IMR-90 (cell line): ENCODE data around the gene MCL1. TPM values are rescaled to one million over a fixed set of nuclear protein-coding genes. Genes with fewer than 3 reads are reported as not detected.
A peak's percentile ranks its signal among the peaks of the same experiment; 100 is the strongest.

Experiments used
- ATAC-seq: fragments of 200-7000 bp; cut with Tn5 transposase; 2 replicates; pipeline ENCODE4 v1.9.1; 2020; ENCODE audit warnings: low read depth, mild to moderate bottlenecking, moderate library complexity
- BruUV-seq: library from RNA; stranded (reverse); fragments of 400-500 nt; replicated peaks from 2 replicates; lab custom pipeline; 2021; lab: Mats Ljungman, UMichigan
- CTCF ChIA-PET: fragments of 300-600 bp; formaldehyde crosslinking; extraction: SDS; loops from one replicate; lab custom pipeline; 2021; ENCODE audit warnings: antibody characterized with exemption; lab: Yijun Ruan, JAX
- POLR2A ChIA-PET: fragments of 300-600 bp; sonication (Branson Sonifier 250); formaldehyde crosslinking; loops from one replicate; lab custom pipeline; 2022; ENCODE audit warnings: antibody characterized with exemption; ENCODE audit not compliant: unreplicated experiment; lab: Charles Lee
- DNase-seq: peaks from one replicate; pipeline ENCODE4 v3.0.0; 2013
- H2AFZ ChIP-seq: replicated peaks from 2 replicates; pipeline ENCODE3; 2013; ENCODE audit warnings: low read length, mild to moderate bottlenecking; ENCODE audit not compliant: poor library complexity
- H2AK5ac ChIP-seq: 2 replicates; pipeline ENCODE4 v1.6.1; 2013; ENCODE audit warnings: low read depth, low read length, inconsistent platforms
- H2AK9ac ChIP-seq: replicated peaks from 2 replicates; pipeline ENCODE3; 2013; ENCODE audit warnings: mild to moderate bottlenecking, low read depth, low read length, moderate library complexity; ENCODE audit not compliant: poor library complexity
- H2BK120ac ChIP-seq: 2 replicates; pipeline ENCODE4 v1.6.1; 2013; ENCODE audit warnings: low read depth, low read length, inconsistent platforms
- H2BK15ac ChIP-seq: 3 replicates; pipeline ENCODE4 v1.6.1; 2013; ENCODE audit warnings: low read depth, low read length, inconsistent platforms
- H2BK20ac ChIP-seq: 2 replicates; pipeline ENCODE4 v1.6.1; 2013; ENCODE audit warnings: low read depth, mild to moderate bottlenecking, inconsistent platforms, low read length, moderate library complexity
- H2BK5ac ChIP-seq: 2 replicates; pipeline ENCODE4 v1.6.1; 2013; ENCODE audit warnings: mild to moderate bottlenecking, low read depth, low read length, inconsistent platforms; ENCODE audit not compliant: poor library complexity, severe bottlenecking
- H3K14ac ChIP-seq: replicated peaks from 2 replicates; pipeline ENCODE4 v1.6.1; 2013; ENCODE audit warnings: low read depth, low read length, inconsistent platforms
- H3K18ac ChIP-seq: 2 replicates; pipeline ENCODE4 v1.6.1; 2013; ENCODE audit warnings: low read depth, low read length, control low read depth
- H3K23ac ChIP-seq: 2 replicates; pipeline ENCODE4 v1.6.1; 2013; ENCODE audit warnings: low read depth, low read length, inconsistent platforms
- H3K27ac ChIP-seq: 2 replicates; pipeline ENCODE4 v1.5.1; 2013; ENCODE audit warnings: mild to moderate bottlenecking, control low read depth, low read length; ENCODE audit not compliant: insufficient read depth
- H3K27me3 ChIP-seq: 2 replicates; pipeline ENCODE4 v1.6.1; 2013; ENCODE audit warnings: low read length; ENCODE audit not compliant: control insufficient read depth, insufficient read depth
- H3K36me3 ChIP-seq: 2 replicates; pipeline ENCODE4 v1.6.1; 2013; ENCODE audit warnings: low read length, mixed read lengths; ENCODE audit not compliant: control insufficient read depth, insufficient read depth
- H3K4ac ChIP-seq: 2 replicates; pipeline ENCODE4 v1.6.1; 2013; ENCODE audit warnings: low read depth, low read length, inconsistent platforms
- H3K4me1 ChIP-seq: 2 replicates; pipeline ENCODE4 v1.6.1; 2013; ENCODE audit warnings: low read length, mixed read lengths; ENCODE audit not compliant: control insufficient read depth, insufficient read depth
- H3K4me2 ChIP-seq: 2 replicates; pipeline ENCODE4 v1.6.1; 2013; ENCODE audit warnings: low read depth, mild to moderate bottlenecking, control low read depth, low read length, moderate library complexity
- H3K4me3 ChIP-seq: 2 replicates; pipeline ENCODE4 v1.5.1; 2013; ENCODE audit warnings: low read depth, mild to moderate bottlenecking, control low read depth, low read length, moderate library complexity; ENCODE audit not compliant: insufficient read depth
- H3K56ac ChIP-seq: 2 replicates; pipeline ENCODE4 v1.6.1; 2013; ENCODE audit warnings: low read length, inconsistent platforms; ENCODE audit not compliant: insufficient read depth; ENCODE audit errors: extremely low read depth
- H3K79me1 ChIP-seq, 2 experiments: 2 replicates each; pipeline ENCODE4 v1.6.1; 2013; ENCODE audit warnings: low read length in 2 of 2, inconsistent platforms in 1 of 2, low read depth in 1 of 2
- H3K9ac ChIP-seq: 2 replicates; pipeline ENCODE4 v1.6.1; 2013; ENCODE audit warnings: low read depth, low read length, control low read depth
- H3K9me1 ChIP-seq: 2 replicates; pipeline ENCODE4 v1.6.1; 2013; ENCODE audit warnings: low read length, inconsistent platforms; ENCODE audit not compliant: insufficient read depth
- H3K9me3 ChIP-seq: 2 replicates; pipeline ENCODE4 v1.6.1; 2013; ENCODE audit warnings: low read length; ENCODE audit not compliant: control insufficient read depth, insufficient read depth
- H4K20me1 ChIP-seq: 2 replicates; pipeline ENCODE4 v1.6.1; 2013; ENCODE audit warnings: low read length, inconsistent platforms; ENCODE audit not compliant: insufficient read depth
- H4K5ac ChIP-seq: 2 replicates; pipeline ENCODE4 v1.6.1; 2013; ENCODE audit warnings: mild to moderate bottlenecking, low read depth, low read length, control low read depth
- H4K8ac ChIP-seq, 2 experiments: 2 replicates each; pipeline ENCODE4 v1.6.1; 2013; ENCODE audit warnings: low read depth in 2 of 2, low read length in 2 of 2, control low read depth in 1 of 2, inconsistent platforms in 1 of 2
- H4K91ac ChIP-seq: 2 replicates; pipeline ENCODE4 v1.6.1; 2013; ENCODE audit warnings: low read depth, low read length, inconsistent platforms; ENCODE audit not compliant: insufficient read depth
- CHD1 ChIP-seq: IDR thresholded peaks from 2 replicates; pipeline ENCODE4 v1.6.1; 2012; ENCODE audit warnings: low read depth, low read length, improper control_type of control experiment
- MXI1 ChIP-seq: IDR thresholded peaks from 2 replicates; pipeline ENCODE4 v1.6.1; 2012; ENCODE audit warnings: low read depth, mild to moderate bottlenecking, low read length, moderate library complexity, borderline replicate concordance
- SMC3 ChIP-seq: fragments of 150-350 bp; IDR thresholded peaks from 2 replicates; pipeline ENCODE4 v1.6.1; 2016; ENCODE audit warnings: low read depth, mild to moderate bottlenecking, antibody characterized with exemption, low read length, moderate library complexity
- WGBS, 2 experiments: methylation state at CpG; one replicate each; pipeline versions ENCODE4 v1.1.5 to v1.1.7; 2013; ENCODE audit warnings: missing lambda C conversion rate in 2 of 2; ENCODE audit not compliant: insufficient read length in 1 of 2; ENCODE audit errors: extremely low coverage in 2 of 2; 5-methylcytosine and 5-hydroxymethylcytosine counted together
- dilution Hi-C: fragments of 300-500 bp; cut with HindIII; formaldehyde crosslinking; loops from one replicate; pipeline ENCODE4 v1.14.3; 2018; ENCODE audit warnings: low sequenced_read_pairs; ENCODE audit not compliant: unreplicated experiment
- in situ Hi-C: fragments of 300-500 bp; cut with MboI; formaldehyde crosslinking; loops from 3 replicates; pipeline ENCODE4 v1.14.3; 2019; ENCODE audit warnings: low sequenced_read_pairs, inconsistent platforms, mixed read lengths
- intact Hi-C: fragments of 100-400 bp; cut with micrococcal nuclease; formaldehyde crosslinking; loops from 2 replicates; pipeline ENCODE4 v1.10.0; 2022
- polyA plus RNA-seq, 3 experiments: library from polyadenylated mRNA; depleted of rRNA; stranded (reverse); fragments of >200 nt; gene quantifications; 2 replicates each; pipeline ENCODE4 v1.2.3, GENCODE V29; 2012; ENCODE audit warnings: low replicate concordance in 1 of 3
- total RNA-seq: library from RNA; depleted of rRNA; stranded (reverse); fragments of >200 nt; gene quantifications from 2 replicates; pipeline ENCODE4 v1.2.3, GENCODE V29; 2012
- TF ChIP-seq, protein P1 (sequence below): fragments of 150-350 bp; IDR thresholded peaks from 2 replicates; pipeline ENCODE4 v1.6.1; 2017; ENCODE audit warnings: mild to moderate bottlenecking, antibody characterized with exemption, low read length, low read depth
- TF ChIP-seq, protein P2 (sequence below): fragments of 150-350 bp; IDR thresholded peaks from 2 replicates; pipeline ENCODE4 v1.6.1; 2016; ENCODE audit warnings: low read depth, mild to moderate bottlenecking, low read length, moderate library complexity, borderline replicate concordance
- TF ChIP-seq, protein P3 (sequence below): conservative IDR thresholded peaks from 2 replicates; pipeline ENCODE4 v1.5.1; 2012; ENCODE audit warnings: mild to moderate bottlenecking, low read depth, low read length, improper control_type of control experiment

MCL1 gene
- total and polyA plus RNA-seq, 2 of the 4 experiments (the other 2 are of a cell fraction) = 79.5 to 142 TPM

DNA sequence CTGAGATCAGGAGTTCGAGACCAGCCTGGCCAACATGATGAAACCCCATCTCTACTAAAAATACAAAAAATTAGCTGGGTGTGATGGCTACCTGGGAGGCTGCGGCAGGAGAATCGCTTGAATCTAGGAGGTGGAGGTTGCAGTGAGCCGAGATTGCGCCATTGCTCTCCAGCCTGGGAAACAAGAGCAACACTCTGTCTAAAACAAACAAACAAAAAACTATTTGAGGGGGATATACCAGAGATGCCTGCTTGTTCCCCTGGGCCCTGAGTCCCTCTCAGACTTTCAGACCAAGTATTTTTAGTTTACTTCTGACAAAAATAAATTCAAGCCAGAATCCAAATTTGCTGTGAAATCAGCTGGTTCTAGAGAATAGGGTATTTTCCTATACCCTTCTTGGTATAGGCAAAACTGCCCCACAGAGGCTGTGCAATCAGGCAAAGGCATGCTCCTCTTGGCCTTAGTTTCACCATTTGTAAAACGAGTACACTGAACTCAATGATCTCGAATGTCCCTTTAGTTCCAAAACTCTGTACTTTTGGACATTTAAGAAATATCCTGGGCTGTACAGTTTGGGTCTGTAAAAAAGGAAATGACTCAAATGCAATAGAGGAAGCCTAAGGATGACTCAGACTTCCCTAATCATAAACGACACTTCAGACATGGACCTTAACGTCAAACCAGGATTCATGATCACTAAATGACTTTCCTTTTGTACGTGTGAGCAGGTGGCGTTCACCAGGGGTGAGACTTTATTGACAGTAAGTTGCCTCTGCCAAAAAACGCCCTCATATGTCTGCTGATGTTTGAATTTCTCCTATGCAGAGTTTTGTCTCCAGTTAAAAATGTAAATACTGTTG is 33.9 kb upstream of the MCL1 start (continued):
- TF ChIP-seq, protein P1, sequence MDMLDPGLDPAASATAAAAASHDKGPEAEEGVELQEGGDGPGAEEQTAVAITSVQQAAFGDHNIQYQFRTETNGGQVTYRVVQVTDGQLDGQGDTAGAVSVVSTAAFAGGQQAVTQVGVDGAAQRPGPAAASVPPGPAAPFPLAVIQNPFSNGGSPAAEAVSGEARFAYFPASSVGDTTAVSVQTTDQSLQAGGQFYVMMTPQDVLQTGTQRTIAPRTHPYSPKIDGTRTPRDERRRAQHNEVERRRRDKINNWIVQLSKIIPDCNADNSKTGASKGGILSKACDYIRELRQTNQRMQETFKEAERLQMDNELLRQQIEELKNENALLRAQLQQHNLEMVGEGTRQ = no peak

DNA sequence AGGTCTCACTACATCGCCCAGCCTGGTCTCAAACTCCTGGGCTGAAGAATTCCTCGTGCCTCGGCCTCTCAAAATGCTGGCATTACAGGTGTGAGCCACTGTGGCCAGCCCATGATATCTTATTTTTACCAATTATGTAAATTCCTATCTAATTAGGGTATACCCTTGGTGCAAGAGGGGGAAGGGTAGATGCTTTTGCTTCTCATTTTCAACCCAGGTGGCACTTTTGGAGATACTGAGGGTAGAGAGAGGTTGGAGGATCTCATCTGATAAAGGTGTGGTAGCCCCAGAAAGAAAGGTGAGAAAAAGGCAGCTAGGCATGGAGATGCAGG is 32.6 kb upstream of the MCL1 start:
- peak overlapping the region; percentile 89; the same call in 1 of the 2 replicates for H3K23ac ChIP-seq
- H3K14ac ChIP-seq = peak overlapping the region; percentile 50
- no peak overlapping the region for H3K9ac ChIP-seq
- intact Hi-C loops (no loop called here), in situ Hi-C loops (loop anchor here (5.0 kb wide), 1 partner anchor 35 kb away; the partner anchor contains the start of gene MCL1), dilution Hi-C loops (no loop called here)
- peaks cover 14% of the 10 kb centered on the region for H3K4me1 ChIP-seq
- H2BK5ac ChIP-seq = peak overlapping the region; percentile 94
- no peaks in the 10 kb centered on the region for H3K27me3 ChIP-seq
- 0 out of 2 replicates have a peak overlapping the region, but pooled peaks have one; percentile 28 for H4K5ac ChIP-seq
- ATAC-seq (no peak), DNase-seq (no peak)
- peak overlapping the region; percentile 39; the same call in 1 of the 2 replicates for H3K56ac ChIP-seq
- H3K36me3 ChIP-seq = peaks cover 4% of the 10 kb centered on the region
- H2AK9ac ChIP-seq = no peak overlapping the region
- peak overlapping the region; percentile 70 for H3K4ac ChIP-seq
- peak overlapping the region; percentile 49 for H4K91ac ChIP-seq
- POLR2A ChIA-PET = no interaction called here
- H2BK15ac ChIP-seq = peak overlapping the region; percentile 97; the same call in 2 of the 3 replicates
- H3K79me1 ChIP-seq = peaks cover 13 to 47% of the 10 kb centered on the region in 2 experiments
- H3K9me3 ChIP-seq = no peaks in the 10 kb centered on the region
- peak overlapping the region; percentile 67 for H3K27ac ChIP-seq
- H3K9me1 ChIP-seq = 0 out of 2 replicates have a peak, but pooled peaks cover 2% of the 10 kb centered on the region
- TF ChIP-seq, protein P2, sequence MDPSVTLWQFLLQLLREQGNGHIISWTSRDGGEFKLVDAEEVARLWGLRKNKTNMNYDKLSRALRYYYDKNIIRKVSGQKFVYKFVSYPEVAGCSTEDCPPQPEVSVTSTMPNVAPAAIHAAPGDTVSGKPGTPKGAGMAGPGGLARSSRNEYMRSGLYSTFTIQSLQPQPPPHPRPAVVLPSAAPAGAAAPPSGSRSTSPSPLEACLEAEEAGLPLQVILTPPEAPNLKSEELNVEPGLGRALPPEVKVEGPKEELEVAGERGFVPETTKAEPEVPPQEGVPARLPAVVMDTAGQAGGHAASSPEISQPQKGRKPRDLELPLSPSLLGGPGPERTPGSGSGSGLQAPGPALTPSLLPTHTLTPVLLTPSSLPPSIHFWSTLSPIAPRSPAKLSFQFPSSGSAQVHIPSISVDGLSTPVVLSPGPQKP = no peak
- TF ChIP-seq, protein P3, sequence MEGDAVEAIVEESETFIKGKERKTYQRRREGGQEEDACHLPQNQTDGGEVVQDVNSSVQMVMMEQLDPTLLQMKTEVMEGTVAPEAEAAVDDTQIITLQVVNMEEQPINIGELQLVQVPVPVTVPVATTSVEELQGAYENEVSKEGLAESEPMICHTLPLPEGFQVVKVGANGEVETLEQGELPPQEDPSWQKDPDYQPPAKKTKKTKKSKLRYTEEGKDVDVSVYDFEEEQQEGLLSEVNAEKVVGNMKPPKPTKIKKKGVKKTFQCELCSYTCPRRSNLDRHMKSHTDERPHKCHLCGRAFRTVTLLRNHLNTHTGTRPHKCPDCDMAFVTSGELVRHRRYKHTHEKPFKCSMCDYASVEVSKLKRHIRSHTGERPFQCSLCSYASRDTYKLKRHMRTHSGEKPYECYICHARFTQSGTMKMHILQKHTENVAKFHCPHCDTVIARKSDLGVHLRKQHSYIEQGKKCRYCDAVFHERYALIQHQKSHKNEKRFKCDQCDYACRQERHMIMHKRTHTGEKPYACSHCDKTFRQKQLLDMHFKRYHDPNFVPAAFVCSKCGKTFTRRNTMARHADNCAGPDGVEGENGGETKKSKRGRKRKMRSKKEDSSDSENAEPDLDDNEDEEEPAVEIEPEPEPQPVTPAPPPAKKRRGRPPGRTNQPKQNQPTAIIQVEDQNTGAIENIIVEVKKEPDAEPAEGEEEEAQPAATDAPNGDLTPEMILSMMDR = no peak
- TF ChIP-seq CHD1 = no peak
- no peak for TF ChIP-seq SMC3
- TF ChIP-seq MXI1 = no peak
- H3K4me3 ChIP-seq = no peak overlapping the region
- H2AK5ac ChIP-seq = peak overlapping the region; percentile 98
- TSS peak; percentile 96 for BruUV-seq
- H4K8ac ChIP-seq = peak overlapping the region; percentile 58 to 59
- H2AFZ ChIP-seq = no peak overlapping the region
- no peak overlapping the region for H3K4me2 ChIP-seq
- peak overlapping the region; percentile 76 for H2BK20ac ChIP-seq
- CTCF ChIA-PET = interaction anchor here (1.4 kb wide), 1 partner anchor 201 kb away, joined by 3 read pairs; no protein-coding TSS in a partner anchor
- H3K18ac ChIP-seq = peak overlapping the region; percentile 76; the same call in 1 of the 2 replicates
- peak overlapping the region; percentile 75; the same call in 1 of the 2 replicates for H2BK120ac ChIP-seq
- H4K20me1 ChIP-seq = peaks cover 3% of the 10 kb centered on the region; the same call in 1 of the 2 replicates
- WGBS, 2 experiments = no CpG with 5 or more reads among the region's 3 CpGs
